Skin of body (tissue), 2 donors: ENCODE measurements around the gene GNPTG. TPM values are rescaled to one million over a fixed set of nuclear protein-coding genes. Genes with fewer than 3 reads are reported as not detected.

ENCODE experiments used
- DNase-seq: peaks from one replicate; lab custom pipeline; 2025; lab: John Stamatoyannopoulos, UW
- total RNA-seq: library from RNA; depleted of rRNA; stranded (reverse); fragments of >200 nt; gene quantifications from one replicate; pipeline ENCODE4 v1.2.3, GENCODE V29; 2014

Gene GNPTG
- total RNA-seq, 1 donor from 2014 or later: 24.6 TPM

- no peak for DNase-seq
These were observed 17.7 kb upstream of the GNPTG start for GRCh38 chr16:1333854-1334700.

DNA sequence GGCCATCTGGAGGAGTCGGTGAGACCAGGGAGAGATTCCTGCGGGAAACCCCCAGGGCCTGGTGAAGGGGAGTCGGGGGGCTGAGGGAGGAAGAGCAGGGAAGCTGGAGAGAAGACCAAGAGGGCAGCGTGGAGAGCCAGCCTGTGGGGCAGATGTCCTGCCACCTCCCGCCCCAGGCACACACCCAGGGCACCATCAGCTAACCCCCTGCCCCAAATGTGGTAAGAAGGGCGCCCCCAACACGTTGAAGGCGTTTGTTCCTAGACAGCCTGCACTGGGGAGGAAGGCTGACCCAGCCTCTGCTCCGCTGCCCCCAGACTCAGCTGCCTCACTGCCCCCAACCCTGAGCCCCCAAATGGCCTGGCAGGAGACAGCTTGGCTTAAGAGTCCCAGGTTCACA lies 17.0 kb upstream of the GNPTG start:
- DNase-seq: no peak

DNA sequence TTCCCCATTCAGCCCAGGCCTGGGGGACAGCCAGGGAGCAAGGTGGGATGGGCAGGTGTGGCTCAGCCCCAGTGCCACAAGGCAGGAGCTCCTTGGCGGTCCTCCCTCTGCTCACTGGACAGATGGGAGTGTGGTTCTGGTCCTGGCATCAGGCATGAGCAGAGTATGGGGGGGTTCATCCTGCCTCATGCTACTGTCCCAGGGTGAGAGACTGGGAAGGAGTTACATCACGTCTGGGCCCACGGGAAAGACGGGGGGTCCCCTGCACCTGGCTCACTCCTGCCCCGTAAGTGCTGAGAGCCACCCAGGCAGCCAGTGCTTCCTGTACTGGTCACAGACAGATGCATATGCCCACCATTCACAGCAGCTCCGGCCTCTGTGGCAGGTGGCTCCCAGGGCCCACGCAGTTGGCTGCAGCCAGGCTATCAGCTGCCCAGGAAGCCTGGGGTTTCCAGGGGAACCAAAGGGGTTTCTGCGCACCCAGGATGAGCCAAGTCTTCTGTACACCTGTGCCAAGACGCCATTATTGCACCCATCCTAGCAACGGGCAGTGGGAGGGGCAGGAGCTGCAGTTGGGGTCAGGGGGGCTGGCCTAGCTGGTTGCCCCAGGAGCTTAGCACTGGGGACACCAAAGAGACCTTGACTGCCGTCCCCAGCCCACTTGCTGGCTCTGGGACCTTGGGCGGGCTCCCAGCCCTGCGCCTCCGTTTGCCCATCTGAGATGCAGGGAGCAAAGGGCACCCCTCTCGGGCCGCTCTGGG lies 16.3 kb upstream of the GNPTG start:
- no peak for DNase-seq

- no peak for DNase-seq
These were observed 15.7 kb upstream of the GNPTG start for GRCh38 chr16:1335996-1336395.

- DNase-seq: no peak
These were observed 15.1 kb upstream of the GNPTG start for GRCh38 chr16:1336619-1337018.

DNA sequence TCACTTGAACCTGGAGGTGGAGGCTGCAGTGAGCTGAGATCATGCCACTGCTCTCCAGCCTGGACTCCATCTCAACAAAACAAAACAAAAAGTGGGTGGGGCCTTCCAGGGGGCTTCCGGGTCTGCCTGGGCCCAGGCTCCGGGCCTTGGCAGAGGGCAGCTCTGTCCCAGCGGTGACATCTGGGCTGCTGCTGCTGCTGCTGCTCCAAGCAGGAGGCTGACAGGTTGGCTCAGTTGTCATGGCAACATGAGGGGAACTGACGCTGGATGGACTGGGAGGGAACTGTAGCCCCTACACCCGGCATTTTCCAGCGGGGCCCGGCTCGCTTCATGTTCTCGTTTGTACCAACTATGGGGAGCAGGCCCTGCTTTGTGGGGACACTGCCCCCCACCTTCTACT lies 14.2 kb upstream of the GNPTG start:
- no peak for DNase-seq

DNA sequence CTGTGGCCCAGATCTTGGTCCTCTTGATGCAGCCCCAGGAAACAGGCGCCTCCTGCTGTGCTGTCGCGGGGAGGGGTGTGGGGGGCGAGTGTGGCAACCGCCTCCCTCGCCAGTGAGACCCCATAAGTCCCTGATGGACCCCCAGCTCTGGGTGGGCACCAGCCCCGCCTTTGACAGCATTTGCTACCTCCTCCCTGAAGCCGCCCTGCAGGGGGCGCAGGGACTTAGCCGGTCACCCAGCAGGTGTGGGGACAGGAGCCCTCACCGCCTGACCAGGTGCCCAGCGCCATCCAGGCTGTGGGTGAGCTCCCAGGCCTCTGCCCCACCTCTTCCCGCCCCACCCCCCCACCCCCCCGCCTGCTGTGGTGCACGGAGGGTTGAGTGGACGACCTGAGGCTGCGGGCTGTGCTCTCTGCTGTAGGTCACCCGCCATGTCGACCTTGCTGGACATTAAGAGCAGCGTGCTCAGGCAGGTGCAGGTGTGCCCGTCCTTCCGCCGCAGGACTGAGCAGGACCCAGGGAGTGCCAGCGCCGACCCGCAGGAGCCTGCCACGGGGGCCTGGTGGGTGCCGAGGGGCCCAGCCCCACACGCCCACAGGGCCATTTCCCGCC lies 13.5 kb upstream of the GNPTG start:
- DNase-seq: no peak

DNA sequence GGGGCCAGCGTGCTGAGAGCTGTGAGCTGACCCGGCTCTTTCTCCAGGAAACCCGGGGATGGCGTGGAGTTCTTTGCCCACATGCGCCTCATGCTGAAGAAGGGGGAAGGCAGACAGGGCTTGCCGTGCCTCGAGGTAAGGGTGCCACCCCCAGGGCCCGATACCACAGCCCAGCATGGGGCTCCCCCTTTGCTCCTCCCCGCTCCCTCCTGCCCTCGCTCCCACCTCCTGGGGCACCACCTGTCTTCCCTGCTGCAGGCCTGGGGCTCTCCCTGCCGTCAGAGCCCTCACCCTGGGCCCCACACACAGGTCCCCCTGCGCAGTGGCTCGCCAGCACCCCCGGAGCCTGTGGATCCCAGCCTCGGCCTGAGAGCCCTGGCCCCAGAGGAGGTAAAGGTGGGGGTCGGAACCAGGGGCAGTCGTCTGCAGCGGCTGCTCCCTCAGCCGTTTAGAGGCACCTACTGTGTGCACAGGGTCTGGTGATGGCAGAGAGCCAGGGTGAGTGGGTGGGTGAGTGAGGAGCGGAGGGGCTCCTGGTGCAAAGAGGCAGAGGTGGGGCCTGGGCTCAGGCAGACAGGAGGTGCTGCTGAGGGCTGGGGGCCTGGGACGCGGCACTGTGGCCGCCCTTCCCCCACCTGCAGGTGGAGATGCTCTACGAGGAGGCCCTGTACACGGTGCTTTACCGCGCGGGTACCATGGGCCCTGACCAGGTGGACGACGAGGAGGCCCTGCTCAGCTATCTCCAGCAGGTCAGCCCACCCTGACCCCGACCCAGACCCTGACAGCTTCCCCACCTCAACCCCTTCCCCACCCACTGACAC lies 12.7 kb upstream of the GNPTG start:
- DNase-seq: no peak

DNA sequence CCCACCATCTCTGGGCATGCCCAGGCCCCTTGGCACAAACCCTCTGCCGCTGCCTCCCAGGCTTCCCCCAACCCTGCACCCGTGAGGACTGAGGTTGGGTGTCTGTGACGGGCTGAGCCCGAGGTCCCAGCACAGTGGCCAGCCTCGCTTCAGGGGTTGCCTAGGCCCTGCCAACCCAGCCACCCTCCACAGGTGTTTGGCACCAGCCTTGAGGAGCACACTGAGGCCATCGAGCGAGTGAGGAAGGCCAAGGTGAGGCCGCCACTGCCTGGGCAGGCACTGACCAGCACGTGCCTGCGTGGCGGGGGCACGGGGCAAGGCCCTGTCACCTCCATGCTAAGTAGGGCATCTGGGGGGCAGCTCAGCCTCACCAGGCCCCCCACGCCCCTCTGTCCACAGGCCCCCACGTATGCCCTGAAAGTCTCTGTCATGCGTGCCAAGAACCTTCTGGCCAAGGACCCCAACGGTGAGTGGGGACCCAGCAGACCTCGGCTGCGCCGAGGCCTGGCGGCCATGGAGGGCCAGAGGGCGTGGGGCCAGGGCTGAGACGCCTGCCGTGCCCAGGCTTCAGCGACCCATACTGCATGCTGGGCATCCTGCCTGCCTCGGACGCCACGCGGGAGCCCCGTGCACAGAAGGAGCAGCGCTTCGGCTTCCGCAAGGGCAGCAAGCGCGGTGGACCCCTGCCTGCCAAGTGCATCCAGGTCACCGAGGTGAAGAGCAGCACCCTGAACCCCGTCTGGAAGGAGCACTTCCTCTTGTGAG lies 10.8 kb upstream of the GNPTG start:
- DNase-seq: no peak

- no peak for DNase-seq
These were observed 10.0 kb upstream of the GNPTG start for GRCh38 chr16:1341495-1342420.

- peak; percentile 32 for DNase-seq
These were observed 9.0 kb upstream of the GNPTG start for GRCh38 chr16:1342526-1343427.

DNA sequence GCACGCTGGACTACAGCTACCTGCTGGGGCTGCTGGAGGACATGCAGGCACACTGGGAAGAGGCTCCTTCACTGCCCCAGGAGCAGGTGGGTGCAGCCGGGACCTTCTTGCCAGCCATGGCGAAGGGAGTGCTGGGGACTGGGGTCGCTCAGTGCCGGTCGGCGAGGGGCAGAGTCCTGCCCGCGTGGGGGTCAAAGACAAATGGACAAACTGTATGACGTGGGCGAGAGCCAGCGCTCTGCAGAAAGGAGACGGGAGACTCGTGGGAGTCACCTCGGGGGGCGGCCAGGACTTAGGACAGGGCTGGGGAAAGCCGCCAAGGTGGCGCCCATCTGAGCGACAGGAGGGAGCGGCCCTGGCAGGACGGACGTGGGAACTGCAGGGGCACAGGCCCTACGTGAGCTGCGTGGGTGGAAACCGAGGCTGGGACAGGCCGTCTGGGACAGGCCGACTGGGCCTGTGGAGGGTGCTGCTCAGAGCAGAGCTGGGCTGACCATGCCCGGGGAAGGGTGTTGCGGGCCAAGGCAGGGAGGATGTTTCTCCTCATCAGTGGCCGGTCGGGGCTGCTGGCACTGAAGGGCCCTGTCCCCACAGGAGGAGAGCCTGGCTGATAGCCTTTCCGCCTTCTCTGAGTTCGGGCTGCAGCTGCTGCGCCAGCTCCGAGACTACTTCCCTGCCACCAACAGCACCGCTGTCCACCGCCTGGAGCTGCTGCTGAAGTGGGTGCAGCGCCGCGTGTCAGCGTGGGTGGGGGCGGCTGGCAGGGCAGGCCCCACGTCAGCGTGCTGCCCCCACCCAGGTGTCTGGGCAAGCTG lies 8.1 kb upstream of the GNPTG start:
- DNase-seq: no peak

- no peak for DNase-seq
These were observed 7.2 kb upstream of the GNPTG start for GRCh38 chr16:1344499-1344898.

GRCh38 chr16:1345087-1345486 lies 6.6 kb upstream of the GNPTG start:
- DNase-seq: no peak

DNA sequence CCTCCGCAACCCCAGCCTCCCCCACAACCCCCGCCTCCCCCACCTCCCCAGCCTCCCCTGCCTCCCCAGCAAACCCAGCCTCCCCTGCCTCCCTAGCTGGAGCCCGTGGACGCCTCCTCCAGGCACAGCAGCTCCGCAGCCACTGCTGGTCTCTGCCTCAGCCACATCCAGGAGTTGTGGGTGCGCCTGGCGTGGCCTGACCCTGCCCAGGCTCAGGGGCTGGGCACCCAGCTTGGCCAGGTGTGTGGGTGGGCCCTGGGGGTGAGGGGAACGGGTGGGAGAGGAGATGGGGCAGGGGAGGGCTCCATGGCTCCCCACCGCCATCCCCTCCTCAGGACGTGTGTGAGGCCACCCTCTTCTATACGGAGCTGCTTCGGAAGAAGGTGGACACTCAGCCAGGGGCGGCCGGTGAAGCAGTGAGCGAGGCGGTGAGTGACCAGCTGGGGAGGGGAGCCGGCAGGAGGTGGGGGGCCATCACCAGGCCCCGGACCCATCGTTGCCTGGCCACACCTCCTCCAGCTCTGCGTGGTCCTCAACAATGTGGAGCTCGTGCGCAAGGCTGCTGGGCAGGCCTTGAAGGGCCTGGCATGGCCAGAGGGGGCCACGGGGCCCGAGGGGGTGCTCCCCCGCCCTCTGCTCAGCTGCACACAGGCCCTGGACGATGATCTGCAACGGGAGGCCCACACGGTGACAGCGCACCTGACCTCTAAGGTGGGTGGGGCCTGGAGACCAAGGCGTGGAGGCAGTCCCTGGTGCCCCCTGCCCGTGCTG lies 5.9 kb upstream of the GNPTG start:
- no peak for DNase-seq

DNA sequence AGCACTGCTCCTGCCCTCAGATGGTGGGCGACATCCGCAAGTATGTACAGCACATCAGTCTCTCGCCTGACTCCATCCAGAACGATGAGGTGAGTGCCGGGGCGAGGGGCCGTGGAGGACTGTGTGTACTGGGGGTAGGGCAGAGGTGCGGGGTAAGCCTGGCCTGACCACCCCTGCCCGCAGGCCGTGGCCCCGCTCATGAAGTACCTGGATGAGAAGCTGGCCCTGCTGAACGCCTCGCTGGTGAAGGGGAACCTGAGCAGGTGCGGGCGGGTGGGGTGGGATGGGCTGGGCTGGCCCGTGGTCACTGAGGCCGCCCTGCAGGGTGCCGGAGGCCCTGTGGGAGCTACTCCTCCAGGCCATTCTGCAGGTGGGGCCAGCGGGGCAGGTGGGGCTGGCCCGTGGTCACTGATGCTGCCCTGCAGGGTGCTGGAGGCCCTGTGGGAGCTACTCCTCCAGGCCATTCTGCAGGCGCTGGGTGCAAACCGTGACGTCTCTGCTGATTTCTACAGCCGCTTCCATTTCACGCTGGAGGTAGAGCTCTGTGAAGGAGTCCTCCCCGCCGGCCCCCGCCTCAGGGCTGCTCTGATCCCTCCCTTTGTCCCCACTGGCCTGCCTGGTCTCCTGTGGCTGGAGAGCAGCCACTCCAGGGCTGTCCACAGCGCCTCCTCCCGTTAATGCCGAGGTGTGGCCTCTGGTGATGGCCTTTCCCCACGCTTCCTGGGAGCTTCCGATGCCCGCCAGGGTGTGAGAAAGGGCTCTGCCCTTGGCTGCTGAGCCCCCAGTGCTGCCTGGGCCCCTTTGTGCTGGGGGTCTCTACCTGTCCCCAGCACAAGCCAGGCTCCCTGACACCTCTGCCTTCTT lies 5.1 kb upstream of the GNPTG start:
- no peak for DNase-seq
